HG03378 (cell line): ENCODE measurements around the gene NUF2.
A peak's percentile ranks its signal among the peaks of the same experiment; 100 is the strongest.
"Not testable (repeated sequence)": the region's sequence is repeated elsewhere in the genome, so short reads cannot be mapped to it uniquely, and the experiment has no call there.

ENCODE experiments used
- ATAC-seq: cut with Tn5 transposase; IDR thresholded peaks from one replicate; pipeline ENCODE4 v1.9.1; 2021; ENCODE audit warnings: mild to moderate bottlenecking, moderate library complexity; ENCODE audit not compliant: unreplicated experiment

NUF2 gene

DNA sequence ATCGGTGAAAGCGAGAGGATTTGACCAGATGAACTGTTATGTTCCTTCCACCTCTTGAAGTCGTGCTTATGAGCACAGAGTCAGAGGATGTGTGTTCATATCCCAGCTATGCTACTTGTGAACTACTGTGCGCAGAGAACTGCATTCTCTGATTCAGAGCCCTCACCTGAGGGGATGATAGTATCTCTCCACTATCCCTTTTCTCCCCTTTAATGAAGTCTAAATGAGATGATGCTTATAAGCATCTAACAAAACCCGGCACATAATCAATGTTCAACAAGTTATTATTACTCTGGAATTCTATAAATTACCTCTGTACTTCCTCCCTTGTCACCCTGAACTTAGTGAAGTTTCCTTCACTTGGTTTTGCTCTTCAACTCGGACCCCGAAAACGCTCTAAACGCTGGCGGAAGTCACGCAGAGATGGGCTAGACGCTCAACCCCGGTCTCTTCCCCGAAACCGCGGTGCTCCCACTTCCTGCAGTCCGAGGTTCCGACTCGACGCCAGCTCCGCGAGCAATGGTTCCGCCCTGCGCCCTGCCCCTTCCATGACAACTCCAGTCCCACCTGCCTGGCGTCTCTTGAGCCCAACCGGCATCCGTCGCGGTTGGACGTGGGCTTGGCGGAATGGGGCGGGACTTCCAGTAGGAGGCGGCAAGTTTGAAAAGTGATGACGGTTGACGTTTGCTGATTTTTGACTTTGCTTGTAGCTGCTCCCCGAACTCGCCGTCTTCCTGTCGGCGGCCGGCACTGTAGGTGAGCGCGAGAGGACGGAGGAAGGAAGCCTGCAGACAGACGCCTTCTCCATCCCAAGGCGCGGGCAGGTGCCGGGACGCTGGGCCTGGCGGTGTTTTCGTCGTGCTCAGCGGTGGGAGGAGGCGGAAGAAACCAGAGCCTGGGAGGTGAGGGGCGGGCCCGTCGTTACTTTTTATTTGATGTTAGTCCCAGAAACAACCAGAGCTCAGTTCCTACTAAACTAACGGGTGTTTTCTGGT, at the start of gene NUF2:
TSS of gene NUF2 (plus strand) at position 644 of the 995 bp plus-strand sequence. CDS start 4,098 bp downstream, outside the sequence.
- peak; percentile 95 for ATAC-seq

DNA sequence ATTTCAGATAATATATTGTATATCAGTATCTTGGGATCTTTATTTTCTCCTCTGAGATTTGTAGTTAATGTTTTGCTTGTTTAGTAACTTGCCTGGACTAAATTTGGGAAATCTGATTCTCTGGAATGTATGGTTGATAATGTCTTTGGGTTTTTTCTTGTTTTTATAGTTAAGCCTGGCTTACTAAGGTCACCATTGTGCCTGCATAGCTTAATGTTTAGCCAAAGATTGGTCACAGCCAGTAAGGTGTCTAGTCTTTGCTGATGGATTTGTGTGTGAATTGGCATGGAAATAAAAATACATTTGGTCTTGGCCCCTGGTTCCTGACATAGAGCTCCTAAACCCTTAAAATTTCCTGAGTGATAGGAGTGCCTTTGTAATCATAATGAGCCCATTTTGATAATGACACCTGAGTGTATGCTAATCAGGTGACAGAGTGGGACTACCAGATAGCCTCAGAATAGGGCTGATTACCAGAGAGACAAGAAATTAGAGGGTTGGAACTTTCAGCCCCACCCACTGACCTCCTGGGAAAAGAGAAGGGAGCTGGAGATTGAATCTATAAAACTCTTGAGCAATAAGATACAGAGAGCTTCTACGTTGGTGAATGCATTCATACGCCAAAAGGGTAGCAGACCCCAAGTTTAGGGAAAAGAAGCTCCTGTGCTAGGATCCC, 47.9 kb upstream of the NUF2 start:
- no peak for ATAC-seq

GRCh38 chr1:163275222-163275621, 46.5 kb upstream of the NUF2 start:
- no peak for ATAC-seq

DNA sequence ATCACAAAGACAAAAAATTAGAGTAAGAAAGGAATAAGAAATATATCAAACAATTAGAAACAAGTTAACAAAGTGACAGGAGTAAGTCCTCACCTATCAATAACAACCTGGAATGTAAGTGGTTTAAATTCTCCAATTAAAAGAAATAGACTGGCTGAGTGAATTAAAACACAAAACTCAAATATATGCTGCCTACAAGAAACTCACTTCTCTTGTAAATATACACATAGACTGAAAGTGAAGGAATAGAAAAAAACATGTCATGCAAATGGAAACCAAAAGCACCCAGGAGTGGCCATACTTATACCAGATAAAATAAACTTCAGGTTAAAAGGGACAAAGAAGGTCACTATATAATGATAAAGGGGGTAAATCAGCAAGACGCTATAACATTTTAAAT, 43.2 kb upstream of the NUF2 start:
- ATAC-seq = no peak

DNA sequence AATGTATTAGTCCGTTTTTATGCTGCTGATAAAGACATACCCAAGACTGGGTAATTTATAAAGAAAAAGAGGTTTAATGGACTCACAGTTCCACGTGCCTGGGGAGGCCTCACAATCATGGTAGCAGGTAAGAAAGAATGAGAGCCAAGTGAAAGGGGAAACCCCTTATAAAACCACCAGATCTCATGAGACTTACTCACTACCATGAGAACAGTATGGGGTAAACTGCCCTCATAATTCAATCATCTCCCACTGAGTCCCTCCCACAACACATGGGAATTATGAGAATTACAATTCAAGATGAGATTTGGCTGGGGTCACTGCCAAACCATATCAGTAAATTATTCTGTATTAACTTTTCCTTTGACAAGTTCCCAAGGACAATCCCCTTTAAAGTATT, 36.9 kb upstream of the NUF2 start:
- ATAC-seq = not testable (repeated sequence)

GRCh38 chr1:163290025-163290640, 31.6 kb upstream of the NUF2 start:
- no peak for ATAC-seq

GRCh38 chr1:163291461-163291860, 30.3 kb upstream of the NUF2 start:
- ATAC-seq = no peak

- ATAC-seq = not testable (repeated sequence)
These were observed 29.6 kb upstream of the NUF2 start for GRCh38 chr1:163292153-163292552.

GRCh38 chr1:163293497-163293896, 28.3 kb upstream of the NUF2 start:
- not testable (repeated sequence) for ATAC-seq

DNA sequence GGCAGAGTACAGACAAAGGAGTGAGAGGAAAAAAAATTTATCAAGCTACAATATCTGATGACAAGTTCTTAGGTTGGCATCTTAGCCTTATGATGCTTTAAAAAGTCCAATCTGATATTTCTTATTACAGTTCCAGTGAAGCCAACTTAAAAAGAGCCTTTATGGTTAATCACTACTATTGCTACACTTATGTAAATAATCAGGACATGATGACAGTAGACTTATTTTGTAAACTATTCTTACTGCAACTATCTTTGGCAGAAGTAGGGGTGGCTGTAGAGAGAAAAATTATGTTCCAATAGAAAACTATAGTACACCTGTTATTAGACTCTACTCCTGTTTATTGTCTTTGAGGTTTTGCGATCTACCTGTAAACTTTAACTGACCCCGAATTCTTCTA, 25.8 kb upstream of the NUF2 start:
- ATAC-seq = no peak

- ATAC-seq = no peak
These were observed 25.1 kb upstream of the NUF2 start for GRCh38 chr1:163296504-163297263.

DNA sequence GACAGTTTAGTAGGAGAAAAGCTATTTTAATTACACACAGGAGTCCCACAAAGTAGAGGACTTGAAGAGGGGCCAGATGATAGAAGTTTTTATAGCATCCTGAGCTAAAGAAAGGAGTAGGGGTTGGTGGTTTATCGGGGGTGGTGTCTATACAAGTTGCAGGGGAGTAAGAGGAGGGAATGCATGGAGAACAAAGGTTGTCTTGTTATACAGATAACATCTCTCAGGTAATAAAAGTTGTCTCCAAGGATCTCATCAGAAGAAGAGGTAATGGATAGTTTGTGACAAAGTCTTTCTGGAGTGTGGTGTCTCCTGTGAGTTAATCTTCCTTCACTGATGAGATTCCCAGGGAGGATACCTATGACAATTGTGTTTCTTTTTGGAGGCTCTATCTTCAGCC, 23.4 kb upstream of the NUF2 start:
- no peak for ATAC-seq

DNA sequence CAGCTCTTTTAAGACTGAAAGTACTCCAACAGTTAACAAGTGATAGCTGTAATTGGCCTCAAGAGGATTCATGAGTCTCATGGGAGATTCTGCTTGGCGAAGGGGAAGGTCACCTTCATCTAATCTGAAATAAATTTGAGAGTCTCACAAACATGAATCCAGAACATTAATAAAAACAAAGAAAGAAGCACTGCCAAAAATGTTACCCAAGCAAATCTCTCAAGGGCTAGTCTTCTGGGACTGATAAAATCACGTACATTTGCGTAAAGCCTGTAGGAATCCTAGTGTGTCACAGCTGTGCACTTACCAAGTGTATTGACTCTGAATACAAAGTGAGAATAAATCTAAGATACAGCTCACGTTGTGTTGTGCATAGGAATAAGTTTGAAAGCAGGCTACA, 21.2 kb upstream of the NUF2 start:
- ATAC-seq = no peak

DNA sequence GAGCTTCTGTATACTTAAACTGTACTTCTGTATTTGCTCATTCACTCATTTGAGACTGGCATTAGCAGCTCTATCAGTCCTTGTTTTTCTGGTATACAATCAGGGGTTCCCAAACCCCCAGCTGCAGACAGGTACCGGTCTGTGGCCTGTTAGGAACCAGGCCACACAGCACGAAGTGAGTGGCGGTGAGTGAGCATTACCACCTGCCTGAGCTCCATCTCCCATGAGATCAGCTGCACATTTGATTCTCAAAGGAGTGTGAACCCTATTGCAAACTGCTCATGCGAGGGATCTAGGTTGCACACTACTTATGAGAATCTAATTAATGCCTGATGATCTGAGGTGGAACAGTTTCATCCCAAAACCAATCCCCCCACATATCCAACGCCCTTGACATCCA, 18.2 kb upstream of the NUF2 start:
- ATAC-seq = no peak

DNA sequence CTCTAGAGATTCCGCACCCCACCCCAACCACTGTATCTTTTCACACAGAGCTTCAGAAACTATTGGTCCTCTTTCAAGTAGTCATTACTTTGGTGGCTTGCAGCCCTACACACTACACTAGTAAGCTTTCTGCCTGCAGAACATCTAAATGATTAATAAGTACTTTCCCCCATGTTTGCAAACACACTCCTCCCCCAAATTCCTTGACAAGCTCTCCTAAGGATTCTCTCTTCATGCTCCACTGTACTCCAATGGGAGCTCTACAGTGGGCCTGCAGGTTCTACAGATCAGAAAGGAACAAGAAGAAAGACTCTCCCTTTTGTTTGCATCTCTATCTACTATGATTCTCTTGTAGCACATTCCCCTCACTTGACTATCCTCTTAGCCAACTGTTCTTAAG, 16.3 kb upstream of the NUF2 start:
- no peak for ATAC-seq

- no peak for ATAC-seq
These were observed 14.1 kb upstream of the NUF2 start for GRCh38 chr1:163307479-163308171.

- ATAC-seq = no peak
These were observed 12.9 kb upstream of the NUF2 start for GRCh38 chr1:163308811-163309210.

DNA sequence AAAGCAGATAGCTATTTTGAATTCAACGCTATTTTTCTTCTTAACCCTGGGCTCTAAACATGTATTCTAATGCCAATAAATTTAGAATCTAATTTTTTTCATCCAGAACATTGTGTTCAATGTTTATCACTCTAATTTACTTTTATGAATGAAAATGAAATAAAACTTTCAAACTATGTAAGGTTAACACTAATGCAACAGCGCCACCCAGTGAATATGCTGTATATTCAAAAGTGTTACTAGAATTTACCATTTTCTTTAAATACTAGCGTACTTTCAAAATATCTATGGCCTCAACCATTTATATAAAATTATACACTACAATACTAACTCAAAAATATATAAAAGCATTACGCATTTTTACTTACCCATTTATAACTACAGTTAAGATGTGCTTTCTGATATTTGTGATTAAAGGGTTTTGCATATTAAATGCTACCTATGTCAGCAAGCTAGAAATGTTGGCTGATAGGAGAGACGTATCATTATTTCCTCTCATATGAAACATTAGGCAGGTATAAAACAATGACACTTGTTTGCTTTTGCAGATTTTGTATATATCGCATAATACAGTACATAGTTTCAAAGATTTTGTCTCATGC, 5.9 kb upstream of the NUF2 start:
- no peak for ATAC-seq

DNA sequence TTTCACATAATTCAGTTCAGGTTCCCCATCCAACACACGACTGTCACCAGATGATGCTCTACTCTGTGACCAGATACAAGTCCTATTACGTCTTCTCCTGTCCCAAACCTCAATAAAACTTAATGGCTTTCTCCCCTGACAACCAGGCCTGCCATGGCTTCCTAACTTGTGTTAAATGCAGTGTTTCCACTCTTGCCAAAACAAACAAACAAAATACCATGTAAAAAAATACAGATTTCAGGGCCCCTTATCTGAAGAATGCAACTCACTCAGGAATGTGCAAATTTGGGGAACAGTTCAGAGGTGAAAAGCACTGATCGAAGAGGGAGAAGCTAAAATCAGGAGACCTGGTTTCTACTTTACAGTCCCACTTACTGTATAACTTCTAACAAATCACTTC, 863 bp upstream of the NUF2 start:
- no peak for ATAC-seq

- not testable (repeated sequence) for ATAC-seq
These were observed 1.6 kb downstream of the NUF2 start for GRCh38 chr1:163323339-163323738.
